HepG2 (cell line): ENCODE results near the gene UNC5C. TPM values are rescaled to one million over a fixed set of nuclear protein-coding genes. Genes with fewer than 3 reads are reported as not detected.

Experiments
- ATAC-seq: fragments of 200-7000 bp; cut with Tn5 transposase; 3 replicates; pipeline ENCODE4 v1.9.1; 2020; ENCODE audit warnings: mild to moderate bottlenecking, moderate library complexity
- BruUV-seq: library from RNA; stranded (reverse); fragments of 400-500 nt; replicated peaks from 2 replicates; lab custom pipeline; 2021; lab: Mats Ljungman, UMichigan
- CTCF ChIA-PET: fragments of 300-600 bp; formaldehyde crosslinking; extraction: SDS; loops from one replicate; lab custom pipeline; 2021; ENCODE audit warnings: low total read pairs, inconsistent platforms, low intra/inter-chr PET ratio; lab: Yijun Ruan, JAX
- POLR2A ChIA-PET: fragments of 350-600 bp; sonication (Branson Sonifier 250); formaldehyde crosslinking; loops from one replicate; lab custom pipeline; 2020; ENCODE audit warnings: antibody characterized with exemption, inconsistent platforms; lab: Yijun Ruan, JAX
- DNase-seq: peaks from one replicate; pipeline ENCODE4 v3.0.0-alpha.2; 2015; ENCODE audit warnings: low spot score
- FAIRE-seq: peaks from 3 replicates; lab custom pipeline; 2011; peaks lifted over from hg19 to GRCh38; lab: Jason Lieb, UNC
- H2AFZ ChIP-seq: one replicate; pipeline ENCODE4 v1.6.1; 2011; ENCODE audit warnings: low read length, inconsistent platforms
- H3K27ac ChIP-seq: fragments of 300-600 bp; 3 replicates; pipeline ENCODE4 v1.8.0; 2011; ENCODE audit warnings: mixed run types, mild to moderate bottlenecking, mixed read lengths, low read length, inconsistent platforms; ENCODE audit not compliant: insufficient read depth; ENCODE audit errors: extremely low read length
- H3K27me3 ChIP-seq, 2 experiments: fragments of 200-600 bp in 1 of 2; 2 replicates in 1 of 2; 3 replicates in 1 of 2; pipeline versions ENCODE4 v1.6.0 to v1.8.0; 2011; ENCODE audit warnings: low read length in 2 of 2, mild to moderate bottlenecking in 2 of 2, moderate library complexity in 2 of 2, inconsistent platforms in 1 of 2; ENCODE audit not compliant: insufficient read depth in 2 of 2, control insufficient read depth in 1 of 2
- H3K36me3 ChIP-seq, 2 experiments: fragments of 200-600 bp in 1 of 2; replicated peaks in 1 of 2; 2 replicates in 1 of 2; 3 replicates in 1 of 2; pipeline versions ENCODE4 v1.5.1 to v1.8.0; 2011; ENCODE audit warnings: low read length in 2 of 2, inconsistent platforms in 1 of 2; ENCODE audit not compliant: insufficient read depth in 2 of 2, control insufficient read depth in 1 of 2
- H3K4me1 ChIP-seq: 2 replicates; pipeline ENCODE4 v1.5.1; 2012; ENCODE audit warnings: low read length, inconsistent platforms; ENCODE audit not compliant: insufficient read depth
- H3K4me2 ChIP-seq: 2 replicates; pipeline ENCODE4 v1.6.0; 2011; ENCODE audit warnings: low read depth, low read length, inconsistent platforms
- H3K4me3 ChIP-seq, 3 experiments: fragments of 200-600 bp in 1 of 3; sonication (generic), shearing (Covaris generic) in 1 of 3; replicated peaks in 1 of 3; 2 replicates each; pipeline ENCODE4 v1.5.1; 2011 to 2016; ENCODE audit warnings: low read length in 3 of 3, inconsistent platforms in 2 of 3, low read depth in 2 of 3, mild to moderate bottlenecking in 2 of 3, control low read depth in 1 of 3, mixed read lengths in 1 of 3; ENCODE audit not compliant: insufficient read depth in 1 of 3
- H3K79me2 ChIP-seq: one replicate; pipeline ENCODE4 v1.6.1; 2011; ENCODE audit warnings: low read length, inconsistent platforms; ENCODE audit not compliant: insufficient read depth
- H3K9ac ChIP-seq: 2 replicates; pipeline ENCODE4 v1.6.0; 2011; ENCODE audit warnings: mild to moderate bottlenecking, low read depth, low read length, inconsistent platforms; ENCODE audit not compliant: insufficient read depth
- H3K9me3 ChIP-seq: 2 replicates; pipeline ENCODE4 v1.5.1; 2012; ENCODE audit warnings: mild to moderate bottlenecking, low read length
- H4K20me1 ChIP-seq: 2 replicates; pipeline ENCODE4 v1.6.0; 2011; ENCODE audit warnings: inconsistent platforms, mild to moderate bottlenecking, low read length, moderate library complexity; ENCODE audit not compliant: insufficient read depth
- CBFB ChIP-seq: sonication (generic); formaldehyde crosslinking; IDR thresholded peaks from 2 replicates; pipeline ENCODE4 v1.4.0; 2020; ENCODE audit warnings: missing genetic modification reagents
- GPN1 ChIP-seq: sonication (generic); formaldehyde crosslinking; IDR thresholded peaks from 2 replicates; pipeline ENCODE4 v1.5.1; 2020; ENCODE audit warnings: missing genetic modification reagents, borderline replicate concordance
- IKZF5 ChIP-seq: IDR thresholded peaks from 2 replicates; pipeline ENCODE4 v1.6.1; 2018; ENCODE audit warnings: missing genetic modification reagents, mild to moderate bottlenecking, missing compliant biosample characterization
- PITX1 ChIP-seq: sonication (generic); formaldehyde crosslinking; IDR thresholded peaks from 2 replicates; pipeline ENCODE4 v1.5.1; 2020; ENCODE audit warnings: mild to moderate bottlenecking, missing genetic modification reagents
- POLR2G ChIP-seq: fragments of 200-400 bp; formaldehyde crosslinking; IDR thresholded peaks from 2 replicates; pipeline ENCODE4 v1.6.1; 2018; ENCODE audit warnings: mild to moderate bottlenecking, low read depth, low read length, moderate library complexity
- ZBTB37 ChIP-seq: sonication (generic); formaldehyde crosslinking; IDR thresholded peaks from 2 replicates; pipeline ENCODE4 v1.4.0; 2020; ENCODE audit warnings: mild to moderate bottlenecking, missing genetic modification reagents
- ZNF329 ChIP-seq: sonication (generic); formaldehyde crosslinking; IDR thresholded peaks from 2 replicates; pipeline ENCODE4 v1.9.0; 2021; ENCODE audit warnings: low read depth, mild to moderate bottlenecking, missing genetic modification reagents
- WGBS: methylation state at CpG from one replicate; pipeline ENCODE4 v1.1.6; 2017; ENCODE audit warnings: low lambda C conversion rate; 5-methylcytosine and 5-hydroxymethylcytosine counted together
- in situ Hi-C: cut with HindIII; loops from 2 replicates; pipeline ENCODE4 v1.10.0; 2017; ENCODE audit warnings: low pct_unique_long_range_greater_than_20kb; ENCODE audit not compliant: extremely low pct_ligation_motif_present
- intact Hi-C: fragments of 100-400 bp; cut with micrococcal nuclease; formaldehyde crosslinking; loops from one replicate; pipeline ENCODE4 v1.10.0; 2022; ENCODE audit not compliant: unreplicated experiment
- polyA plus RNA-seq, 8 experiments: library from polyadenylated mRNA; depleted of rRNA in 3 of 8; stranded (reverse) in 7 of 8; unstranded in 1 of 8; fragments of >200 nt; fragmentation: Illumina TruSeq in 4 of 8; extraction: Trizol in 4 of 8; gene quantifications; 2 replicates each; pipeline versions ENCODE4 v1.2.1 to v1.2.3, GENCODE V29; 2011 to 2016; ENCODE audit warnings: low read depth in 4 of 8, missing spikeins in 1 of 8, mixed read lengths in 1 of 8; ENCODE audit not compliant: insufficient read depth in 1 of 8
- total RNA-seq, 5 experiments: library from RNA; depleted of rRNA; stranded (reverse); fragments of >200 nt; fragmentation: Illumina TruSeq; extraction: Trizol; gene quantifications; 2 replicates each; pipeline ENCODE4 v1.2.3, GENCODE V29; 2016; ENCODE audit warnings: low read depth in 1 of 5
- TF ChIP-seq, protein P1 (sequence below): sonication (generic); formaldehyde crosslinking; IDR thresholded peaks from 2 replicates; pipeline ENCODE4 v1.4.0; 2020; ENCODE audit warnings: missing genetic modification reagents, borderline replicate concordance

Gene UNC5C
- total and polyA plus RNA-seq, 2 of the 13 experiments (the other 11 are each of a cell fraction or from before 2014, with no cell fraction given): not detected

- no peaks in the 10 kb centered on the region for H4K20me1 ChIP-seq
- CTCF ChIA-PET: no interaction called here
- peaks cover 0 to 6% of the 10 kb centered on the region in 2 experiments; a peak in 2 of 5 replicates for H3K27me3 ChIP-seq
- FAIRE-seq: no peak
- no peak overlapping the region for H3K27ac ChIP-seq
- no peak overlapping the region for H3K9ac ChIP-seq
- TF ChIP-seq ZBTB37 (CRISPR knock-in tag) (no peak), CBFB (CRISPR knock-in tag) (no peak), PITX1 (CRISPR knock-in tag) (no peak), POLR2G (no peak), ZNF329 (CRISPR knock-in tag) (no peak), GPN1 (CRISPR knock-in tag) (no peak), IKZF5 (CRISPR knock-in tag) (no peak)
- TF ChIP-seq, protein P1, sequence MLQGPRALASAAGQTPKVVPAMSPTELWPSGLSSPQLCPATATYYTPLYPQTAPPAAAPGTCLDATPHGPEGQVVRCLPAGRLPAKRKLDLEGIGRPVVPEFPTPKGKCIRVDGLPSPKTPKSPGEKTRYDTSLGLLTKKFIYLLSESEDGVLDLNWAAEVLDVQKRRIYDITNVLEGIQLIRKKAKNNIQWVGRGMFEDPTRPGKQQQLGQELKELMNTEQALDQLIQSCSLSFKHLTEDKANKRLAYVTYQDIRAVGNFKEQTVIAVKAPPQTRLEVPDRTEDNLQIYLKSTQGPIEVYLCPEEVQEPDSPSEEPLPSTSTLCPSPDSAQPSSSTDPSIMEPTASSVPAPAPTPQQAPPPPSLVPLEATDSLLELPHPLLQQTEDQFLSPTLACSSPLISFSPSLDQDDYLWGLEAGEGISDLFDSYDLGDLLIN (CRISPR knock-in tag): no peak
- 11% methylated on average over 8 of the region's 8 CpGs for WGBS
- POLR2A ChIA-PET: no interaction called here
- no peak for DNase-seq
- BruUV-seq: no TSS peak
- H3K4me1 ChIP-seq: no peaks in the 10 kb centered on the region
- no peaks in the 10 kb centered on the region for H3K9me3 ChIP-seq
- no peaks in the 10 kb centered on the region for H3K79me2 ChIP-seq
- intact Hi-C loops: no loop called here
- no peak overlapping the region for H3K4me3 ChIP-seq
- H2AFZ ChIP-seq: no peak overlapping the region
- no peaks in the 10 kb centered on the region for H3K36me3 ChIP-seq
- ATAC-seq: no peak
- in situ Hi-C loops: no loop called here
- no peak overlapping the region for H3K4me2 ChIP-seq
Measured at GRCh38 chr4:95544113-95545103, 4.4 kb downstream of the UNC5C start.
